SK-N-SH treated with all-trans-retinoic acid at 6 μM for 48 hours (cell line): ENCODE data around the gene ATG2B.

Source experiments
- ATAC-seq: fragments of 200-7000 bp; cut with Tn5 transposase; 3 replicates; pipeline ENCODE4 v1.9.1; 2020; ENCODE audit warnings: mild to moderate bottlenecking, moderate library complexity
- BACH2 ChIP-seq: fragments of 250-450 bp; sonication (Bioruptor Pico); IDR thresholded peaks from 2 replicates; pipeline ENCODE4 v1.9.0; 2021; ENCODE audit warnings: mild to moderate bottlenecking, borderline replicate concordance
- CSDC2 ChIP-seq: fragments of 250-450 bp; sonication (Bioruptor Pico); IDR thresholded peaks from 2 replicates; pipeline ENCODE4 v1.5.0; 2020; ENCODE audit warnings: mild to moderate bottlenecking, moderate library complexity
- GLIS3 ChIP-seq: fragments of 250-450 bp; sonication (Bioruptor Pico); IDR thresholded peaks from 2 replicates; pipeline ENCODE4 v1.5.0; 2020; ENCODE audit warnings: mild to moderate bottlenecking, moderate library complexity
- ISL1 ChIP-seq: fragments of 250-450 bp; sonication (Bioruptor Pico); IDR thresholded peaks from 2 replicates; pipeline ENCODE4 v2.1.2; 2022; ENCODE audit warnings: mild to moderate bottlenecking, moderate library complexity
- OSR1 ChIP-seq: fragments of 250-450 bp; sonication (Bioruptor Pico); IDR thresholded peaks from 2 replicates; pipeline ENCODE4 v1.8.0; 2022; ENCODE audit warnings: moderate library complexity, mild to moderate bottlenecking, inconsistent platforms
- PATZ1 ChIP-seq: fragments of 250-450 bp; sonication (Bioruptor Pico); IDR thresholded peaks from 2 replicates; pipeline ENCODE4 v1.8.0; 2020; ENCODE audit warnings: mild to moderate bottlenecking, moderate library complexity, borderline replicate concordance
- PPARA ChIP-seq: fragments of 250-450 bp; sonication (Bioruptor Pico); IDR thresholded peaks from 2 replicates; pipeline ENCODE4 v1.5.0; 2020; ENCODE audit warnings: mild to moderate bottlenecking, borderline replicate concordance
- RARB ChIP-seq: fragments of 250-450 bp; sonication (Bioruptor Pico); IDR thresholded peaks from 2 replicates; pipeline ENCODE4 v1.8.0; 2021; ENCODE audit warnings: mild to moderate bottlenecking, moderate library complexity
- TCF4 ChIP-seq: fragments of 250-450 bp; sonication (Bioruptor Pico); IDR thresholded peaks from 2 replicates; pipeline ENCODE4 v1.8.0; 2021; ENCODE audit warnings: mild to moderate bottlenecking, moderate library complexity, borderline replicate concordance
- ZC3H10 ChIP-seq: fragments of 250-450 bp; sonication (Bioruptor Pico); IDR thresholded peaks from 2 replicates; pipeline ENCODE4 v1.5.1; 2021; ENCODE audit warnings: mild to moderate bottlenecking, moderate library complexity
- ZFP3 ChIP-seq: fragments of 250-450 bp; sonication (Bioruptor Pico); IDR thresholded peaks from 2 replicates; pipeline ENCODE4 v1.5.0; 2020; ENCODE audit warnings: mild to moderate bottlenecking, moderate library complexity
- ZFP30 ChIP-seq: fragments of 450-650 bp; formaldehyde crosslinking; IDR thresholded peaks from 2 replicates; pipeline ENCODE4 v1.5.0; 2022; ENCODE audit warnings: mild to moderate bottlenecking, moderate library complexity
- TF ChIP-seq, protein P1 (sequence below): fragments of 250-450 bp; sonication (Bioruptor Pico); IDR thresholded peaks from 2 replicates; pipeline ENCODE4 v1.8.0; 2021; ENCODE audit warnings: low read depth, mild to moderate bottlenecking, moderate library complexity, borderline replicate concordance
- TF ChIP-seq, protein P2 (sequence below): fragments of 250-450 bp; sonication (Bioruptor Pico); IDR thresholded peaks from 2 replicates; pipeline ENCODE4 v1.5.1; 2021; ENCODE audit warnings: mild to moderate bottlenecking, moderate library complexity
- TF ChIP-seq, protein P3 (sequence below): fragments of 250-450 bp; sonication (Bioruptor Pico); IDR thresholded peaks from 2 replicates; pipeline ENCODE4 v1.5.0; 2020; ENCODE audit warnings: mild to moderate bottlenecking, moderate library complexity

The ATG2B gene

DNA sequence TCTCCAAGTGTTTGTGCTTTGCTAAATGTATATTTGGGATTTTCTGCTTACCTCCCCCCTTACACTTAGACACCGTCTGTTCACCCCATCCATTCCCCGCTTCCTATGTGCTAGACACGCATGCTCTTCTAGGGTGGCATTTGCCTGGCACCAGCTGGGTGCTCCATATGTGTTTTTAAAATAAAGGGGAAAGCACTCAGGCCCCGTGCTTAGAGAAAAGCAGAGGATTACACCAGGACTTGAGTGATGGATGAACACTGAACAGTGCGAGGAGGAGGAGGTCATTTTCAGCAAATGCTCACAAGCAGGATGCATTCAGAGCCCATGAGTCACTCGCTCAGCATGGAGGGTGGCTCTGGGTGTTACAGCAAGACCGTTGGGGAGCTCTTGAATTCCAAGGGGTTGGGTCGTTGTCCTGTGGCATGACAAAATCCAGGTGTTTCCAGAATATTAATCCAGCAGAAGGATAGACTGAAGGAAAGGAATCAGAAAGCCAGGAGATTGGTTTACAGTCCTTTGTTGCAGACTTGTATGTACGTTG, 110.1 kb downstream of the ATG2B start (continued):
- no peak for TF ChIP-seq ZC3H10
- TF ChIP-seq TCF4 (CRISPR knock-in tag) = no peak
- no peak for TF ChIP-seq PPARA (CRISPR knock-in tag)
- TF ChIP-seq BACH2 (CRISPR knock-in tag) = no peak
- no peak for TF ChIP-seq RARB
- TF ChIP-seq PATZ1 (CRISPR knock-in tag) = peak; percentile 48; the same call in 1 of the 2 replicates
- TF ChIP-seq, all 23 proteins: peak for 3

DNA sequence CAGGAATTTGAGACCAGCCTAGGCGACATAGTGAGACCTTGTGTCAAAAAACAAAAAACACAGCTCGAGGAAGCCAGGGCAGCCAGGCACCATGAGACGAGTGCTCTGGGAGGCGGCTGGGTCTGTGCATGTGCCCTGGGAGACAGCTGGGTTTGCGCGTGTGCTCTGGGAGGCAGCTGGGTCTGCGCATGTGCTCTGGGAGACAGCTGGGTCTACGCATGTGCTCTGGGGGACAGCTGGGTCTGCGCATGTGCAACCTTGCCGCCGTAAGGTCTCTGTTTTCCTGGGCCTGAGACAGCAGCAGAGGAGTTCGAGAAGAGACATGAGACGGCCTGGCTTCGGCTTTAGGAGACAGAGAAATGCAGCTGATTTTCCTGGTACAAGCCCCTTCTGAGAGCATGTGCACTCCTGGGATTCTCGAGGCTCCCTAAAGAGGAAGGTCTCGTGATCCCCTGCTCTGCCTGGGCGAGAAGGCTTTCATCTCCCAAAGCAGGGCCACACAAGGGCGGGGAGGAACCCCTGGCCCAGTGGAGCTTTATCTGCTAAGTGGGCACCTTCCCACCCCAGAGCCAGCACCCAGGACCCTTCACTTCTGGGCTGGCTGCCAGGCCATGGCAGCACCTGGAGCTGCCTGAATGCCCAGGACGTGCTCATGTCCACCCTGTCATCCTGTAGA, 110.7 kb downstream of the ATG2B start:
- TF ChIP-seq ISL1 (no peak), ZFP3 (peak; percentile 73)
- TF ChIP-seq, all 23 proteins: peak for 1
- ATAC-seq = no peak

- ATAC-seq = no peak
Measured at GRCh38 chr14:96251656-96252155, 111.4 kb downstream of the ATG2B start.

GRCh38 chr14:96250485-96250884, 112.7 kb downstream of the ATG2B start:
- no peak for ATAC-seq
- TF ChIP-seq ZC3H10 (no peak), PATZ1 (CRISPR knock-in tag) (no peak), PPARA (CRISPR knock-in tag) (no peak), ZFP30 (CRISPR knock-in tag) (no peak), ZFP3 (no peak), OSR1 (CRISPR knock-in tag) (no peak), CSDC2 (CRISPR knock-in tag) (no peak)
- TF ChIP-seq, protein P1, sequence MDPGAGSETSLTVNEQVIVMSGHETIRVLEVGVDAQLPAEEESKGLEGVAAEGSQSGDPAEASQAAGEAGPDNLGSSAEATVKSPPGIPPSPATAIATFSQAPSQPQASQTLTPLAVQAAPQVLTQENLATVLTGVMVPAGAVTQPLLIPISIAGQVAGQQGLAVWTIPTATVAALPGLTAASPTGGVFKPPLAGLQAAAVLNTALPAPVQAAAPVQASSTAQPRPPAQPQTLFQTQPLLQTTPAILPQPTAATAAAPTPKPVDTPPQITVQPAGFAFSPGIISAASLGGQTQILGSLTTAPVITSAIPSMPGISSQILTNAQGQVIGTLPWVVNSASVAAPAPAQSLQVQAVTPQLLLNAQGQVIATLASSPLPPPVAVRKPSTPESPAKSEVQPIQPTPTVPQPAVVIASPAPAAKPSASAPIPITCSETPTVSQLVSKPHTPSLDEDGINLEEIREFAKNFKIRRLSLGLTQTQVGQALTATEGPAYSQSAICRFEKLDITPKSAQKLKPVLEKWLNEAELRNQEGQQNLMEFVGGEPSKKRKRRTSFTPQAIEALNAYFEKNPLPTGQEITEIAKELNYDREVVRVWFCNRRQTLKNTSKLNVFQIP (CRISPR knock-in tag) = no peak

More at GRCh38 chr14:96251656-96252155, 111.4 kb downstream of the ATG2B start:
- TF ChIP-seq, protein P2, sequence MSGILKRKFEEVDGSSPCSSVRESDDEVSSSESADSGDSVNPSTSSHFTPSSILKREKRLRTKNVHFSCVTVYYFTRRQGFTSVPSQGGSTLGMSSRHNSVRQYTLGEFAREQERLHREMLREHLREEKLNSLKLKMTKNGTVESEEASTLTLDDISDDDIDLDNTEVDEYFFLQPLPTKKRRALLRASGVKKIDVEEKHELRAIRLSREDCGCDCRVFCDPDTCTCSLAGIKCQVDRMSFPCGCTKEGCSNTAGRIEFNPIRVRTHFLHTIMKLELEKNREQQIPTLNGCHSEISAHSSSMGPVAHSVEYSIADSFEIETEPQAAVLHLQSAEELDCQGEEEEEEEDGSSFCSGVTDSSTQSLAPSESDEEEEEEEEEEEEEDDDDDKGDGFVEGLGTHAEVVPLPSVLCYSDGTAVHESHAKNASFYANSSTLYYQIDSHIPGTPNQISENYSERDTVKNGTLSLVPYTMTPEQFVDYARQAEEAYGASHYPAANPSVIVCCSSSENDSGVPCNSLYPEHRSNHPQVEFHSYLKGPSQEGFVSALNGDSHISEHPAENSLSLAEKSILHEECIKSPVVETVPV (CRISPR knock-in tag) = no peak
- TF ChIP-seq ISL1 (no peak), RARB (no peak), BACH2 (CRISPR knock-in tag) (no peak), PATZ1 (CRISPR knock-in tag) (no peak), ZFP3 (no peak), OSR1 (CRISPR knock-in tag) (no peak), CSDC2 (CRISPR knock-in tag) (no peak), ZFP30 (CRISPR knock-in tag) (no peak), TCF4 (CRISPR knock-in tag) (no peak), GLIS3 (CRISPR knock-in tag) (no peak)
- TF ChIP-seq, protein P3, sequence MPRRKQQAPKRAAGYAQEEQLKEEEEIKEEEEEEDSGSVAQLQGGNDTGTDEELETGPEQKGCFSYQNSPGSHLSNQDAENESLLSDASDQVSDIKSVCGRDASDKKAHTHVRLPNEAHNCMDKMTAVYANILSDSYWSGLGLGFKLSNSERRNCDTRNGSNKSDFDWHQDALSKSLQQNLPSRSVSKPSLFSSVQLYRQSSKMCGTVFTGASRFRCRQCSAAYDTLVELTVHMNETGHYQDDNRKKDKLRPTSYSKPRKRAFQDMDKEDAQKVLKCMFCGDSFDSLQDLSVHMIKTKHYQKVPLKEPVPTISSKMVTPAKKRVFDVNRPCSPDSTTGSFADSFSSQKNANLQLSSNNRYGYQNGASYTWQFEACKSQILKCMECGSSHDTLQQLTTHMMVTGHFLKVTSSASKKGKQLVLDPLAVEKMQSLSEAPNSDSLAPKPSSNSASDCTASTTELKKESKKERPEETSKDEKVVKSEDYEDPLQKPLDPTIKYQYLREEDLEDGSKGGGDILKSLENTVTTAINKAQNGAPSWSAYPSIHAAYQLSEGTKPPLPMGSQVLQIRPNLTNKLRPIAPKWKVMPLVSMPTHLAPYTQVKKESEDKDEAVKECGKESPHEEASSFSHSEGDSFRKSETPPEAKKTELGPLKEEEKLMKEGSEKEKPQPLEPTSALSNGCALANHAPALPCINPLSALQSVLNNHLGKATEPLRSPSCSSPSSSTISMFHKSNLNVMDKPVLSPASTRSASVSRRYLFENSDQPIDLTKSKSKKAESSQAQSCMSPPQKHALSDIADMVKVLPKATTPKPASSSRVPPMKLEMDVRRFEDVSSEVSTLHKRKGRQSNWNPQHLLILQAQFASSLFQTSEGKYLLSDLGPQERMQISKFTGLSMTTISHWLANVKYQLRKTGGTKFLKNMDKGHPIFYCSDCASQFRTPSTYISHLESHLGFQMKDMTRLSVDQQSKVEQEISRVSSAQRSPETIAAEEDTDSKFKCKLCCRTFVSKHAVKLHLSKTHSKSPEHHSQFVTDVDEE (CRISPR knock-in tag) = no peak
